KG1 (cell line): ENCODE data around the gene TBC1D3.
"Not testable (repeated sequence)": the region's sequence is repeated elsewhere in the genome, so short reads cannot be mapped to it uniquely, and the experiment has no call there.

Experiments used
- DNase-seq: peaks from one replicate; lab custom pipeline; 2025; lab: John Stamatoyannopoulos, UW

The TBC1D3 gene

DNA sequence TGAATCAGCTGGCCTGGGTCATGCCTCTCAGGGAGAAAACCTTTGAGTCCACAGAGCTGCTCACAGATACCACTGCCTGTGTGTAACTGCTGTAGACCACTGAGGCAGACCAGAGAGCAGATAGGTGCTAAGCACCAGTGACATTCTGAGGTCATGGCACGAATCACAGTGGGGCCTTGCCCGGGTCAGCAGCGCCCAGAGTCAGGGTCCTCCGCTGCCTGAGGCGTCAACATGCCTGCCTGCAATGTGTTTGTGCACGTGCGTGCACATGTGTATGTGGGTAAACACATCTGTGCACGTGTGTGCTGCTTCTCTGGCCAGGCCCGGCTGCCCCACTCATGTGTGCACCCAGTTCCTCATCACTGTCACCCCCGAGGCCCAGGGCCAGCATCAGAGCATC is at the start of gene TBC1D3:
Gene TBC1D3, minus strand, starts transcription at position 101 of the 400 bp plus-strand sequence. CDS start 1,526 bp downstream, outside the sequence.
- DNase-seq = not testable (repeated sequence)

DNA sequence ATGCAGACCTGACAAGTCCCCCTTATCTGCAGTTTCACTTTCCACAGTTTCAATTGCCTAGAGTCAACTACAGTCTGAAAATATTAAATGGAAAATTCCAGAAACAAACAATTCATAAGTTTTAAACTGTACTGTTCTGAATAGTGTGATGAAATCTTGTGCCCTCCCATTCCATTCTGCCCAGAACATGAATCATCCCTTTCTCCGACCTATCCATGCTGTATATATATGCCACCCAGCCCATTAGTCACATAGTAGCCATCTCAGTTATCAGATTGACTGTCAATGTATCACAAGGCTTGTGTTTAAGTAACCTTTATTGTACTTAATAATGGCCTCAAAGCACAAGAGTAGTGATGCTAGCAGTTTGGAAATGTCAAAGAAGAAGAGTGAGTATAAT is 40.4 kb upstream of the TBC1D3 start:
- not testable (repeated sequence) for DNase-seq

DNA sequence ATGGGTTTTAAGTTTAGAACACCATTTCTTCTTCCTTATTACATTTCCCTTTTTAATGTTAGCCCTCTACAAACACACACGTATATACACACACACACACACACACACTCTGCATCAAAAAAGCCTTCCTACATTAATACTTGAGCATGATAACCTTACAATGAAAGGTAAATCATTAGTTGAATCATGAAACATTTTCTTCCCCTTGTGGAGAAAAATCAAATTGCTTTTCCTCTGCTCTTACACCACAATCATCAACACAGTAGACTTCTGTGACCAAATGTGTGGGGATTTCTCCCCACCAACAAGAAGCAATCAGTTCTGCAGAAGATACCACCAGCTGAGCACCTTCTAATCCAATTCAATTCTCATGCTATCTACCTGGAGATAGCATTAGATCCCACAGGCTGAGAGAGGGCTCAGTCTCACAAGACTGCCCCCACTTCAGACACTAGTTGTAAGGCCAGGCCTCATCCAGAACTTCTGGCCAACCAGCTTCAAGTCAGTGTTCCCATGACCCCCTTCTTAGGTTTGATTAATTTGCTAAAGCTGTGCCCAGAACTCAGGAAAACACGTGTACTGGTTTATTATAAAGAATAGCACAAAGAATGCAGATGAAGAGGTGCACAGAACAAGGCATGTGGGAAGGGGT is 33.6 kb upstream of the TBC1D3 start:
- not testable (repeated sequence) for DNase-seq

DNA sequence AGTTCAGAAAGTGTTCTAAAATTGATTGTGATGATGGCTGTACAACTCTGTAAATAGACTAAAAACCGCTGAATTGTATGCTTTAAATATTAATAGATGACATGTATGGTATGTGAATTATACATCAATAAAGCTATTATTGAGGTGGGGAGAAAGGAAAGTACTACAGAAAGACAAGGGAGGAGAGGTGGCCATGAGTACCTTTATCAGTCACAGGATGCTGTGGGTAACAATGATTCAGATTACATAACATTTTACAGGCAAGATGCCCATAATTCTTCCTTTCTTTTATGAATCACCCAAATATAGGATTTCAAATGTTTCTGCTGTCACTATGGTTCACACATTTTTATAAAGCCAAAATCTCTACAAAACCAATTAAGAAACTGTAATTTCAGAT is 28.5 kb upstream of the TBC1D3 start:
- not testable (repeated sequence) for DNase-seq

DNA sequence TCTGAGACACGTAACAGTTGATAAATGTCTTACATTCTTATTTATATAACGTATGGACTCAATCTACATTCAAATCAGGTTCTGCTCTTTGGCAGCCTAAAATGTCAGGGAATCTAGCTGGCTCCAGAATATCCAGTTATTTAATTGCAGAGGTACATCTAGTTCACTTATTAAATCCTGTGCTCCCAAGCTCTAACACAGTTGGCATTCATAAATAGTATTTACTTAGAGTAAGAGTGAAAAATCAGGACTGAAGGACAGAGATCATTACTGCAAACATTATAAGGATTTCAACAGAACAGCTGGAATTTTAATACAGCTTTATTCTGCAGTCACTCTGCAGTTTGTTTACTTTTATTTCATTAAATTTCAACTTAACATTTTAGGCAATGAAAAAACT is 7.9 kb upstream of the TBC1D3 start:
- not testable (repeated sequence) for DNase-seq

DNA sequence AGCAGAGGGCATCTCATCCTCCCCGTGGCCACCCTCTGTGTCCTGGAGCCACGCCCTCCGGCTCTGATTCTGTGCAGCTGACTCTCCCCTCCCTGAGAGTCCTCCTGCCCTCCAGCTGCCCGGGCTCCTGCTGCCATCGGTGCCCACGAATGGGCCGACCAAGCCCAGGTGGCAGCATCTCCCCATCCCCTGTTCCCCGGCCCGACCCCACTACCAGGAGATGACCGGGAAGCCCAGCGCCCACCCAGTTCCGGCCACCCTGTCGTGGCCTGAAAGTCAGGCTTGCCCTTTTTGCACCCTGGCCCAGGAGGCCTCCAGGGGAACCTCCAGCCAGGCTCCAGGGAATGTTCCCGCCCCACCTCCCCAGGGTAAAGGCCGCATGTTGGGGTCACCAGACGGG is 57.5 kb downstream of the TBC1D3 start:
- DNase-seq = not testable (repeated sequence)
